DOHH2 (cell line): ENCODE measurements around the gene MAP6.

Experiments
- H3F3A ChIP-seq: fragments of 200-600 bp; sonication (generic), shearing (Covaris generic); 2 replicates; pipeline ENCODE4 v1.6.0; 2016; ENCODE audit warnings: antibody characterized with exemption, mild to moderate bottlenecking; ENCODE audit not compliant: control insufficient read depth, insufficient read depth
- H3K27ac ChIP-seq: fragments of 200-600 bp; sonication (generic); 2 replicates; pipeline ENCODE4 v1.5.1; 2014; ENCODE audit warnings: low read depth, mild to moderate bottlenecking, low read length, moderate library complexity
- H3K27me3 ChIP-seq: fragments of 200-600 bp; sonication (generic); 2 replicates; pipeline ENCODE4 v1.6.1; 2014; ENCODE audit warnings: mild to moderate bottlenecking, low read length, mixed read lengths; ENCODE audit not compliant: control insufficient read depth
- H3K36me3 ChIP-seq: fragments of 200-600 bp; sonication (generic); 2 replicates; pipeline ENCODE4 v1.6.1; 2014; ENCODE audit warnings: mild to moderate bottlenecking, low read length, moderate library complexity, mixed read lengths; ENCODE audit not compliant: control insufficient read depth
- H3K4me1 ChIP-seq: fragments of 200-600 bp; sonication (generic); 2 replicates; pipeline ENCODE4 v1.6.1; 2014; ENCODE audit warnings: mild to moderate bottlenecking, low read length, mixed read lengths; ENCODE audit not compliant: control insufficient read depth
- H3K4me2 ChIP-seq: fragments of 200-600 bp; sonication (generic); 2 replicates; pipeline ENCODE4 v1.6.0; 2014; ENCODE audit warnings: mild to moderate bottlenecking, low read length, moderate library complexity
- H3K4me3 ChIP-seq: fragments of 200-600 bp; sonication (generic); 2 replicates; pipeline ENCODE4 v1.5.1; 2014; ENCODE audit warnings: mild to moderate bottlenecking, low read length, mixed read lengths
- H3K79me2 ChIP-seq: fragments of 200-600 bp; sonication (generic); 2 replicates; pipeline ENCODE4 v1.6.1; 2014; ENCODE audit warnings: mild to moderate bottlenecking, low read length, mixed read lengths; ENCODE audit not compliant: control insufficient read depth
- H3K9me2 ChIP-seq: fragments of 200-600 bp; sonication (generic); replicated peaks from 2 replicates; pipeline ENCODE4 v1.6.1; 2014; ENCODE audit warnings: mild to moderate bottlenecking, low read length, mixed read lengths; ENCODE audit not compliant: control insufficient read depth
- H3K9me3 ChIP-seq: fragments of 200-600 bp; sonication (generic); 2 replicates; pipeline ENCODE4 v1.6.1; 2014; ENCODE audit warnings: antibody characterized with exemption, low read length, mixed read lengths; ENCODE audit not compliant: control insufficient read depth, insufficient read depth
- H4K20me1 ChIP-seq: fragments of 200-600 bp; sonication (generic); 2 replicates; pipeline ENCODE4 v1.6.0; 2014; ENCODE audit warnings: low read depth, mild to moderate bottlenecking, antibody characterized with exemption, low read length, moderate library complexity; ENCODE audit not compliant: control insufficient read depth, insufficient read depth
- EZH2phosphoT487 ChIP-seq: fragments of 200-600 bp; sonication (generic); IDR thresholded peaks from 2 replicates; pipeline ENCODE4 v1.6.1; 2017; ENCODE audit warnings: borderline replicate concordance, mild to moderate bottlenecking, antibody characterized with exemption, low read length, moderate library complexity, mixed read lengths
- TF ChIP-seq, protein P1 (sequence below): fragments of 200-600 bp; sonication (generic); IDR thresholded peaks from one replicate; pipeline ENCODE4 v1.5.1; 2014; ENCODE audit warnings: antibody characterized with exemption, mild to moderate bottlenecking, low read depth, low read length; ENCODE audit not compliant: poor library complexity, severe bottlenecking

MAP6 gene

GRCh38 chr11:75615751-75616150 is 53.1 kb downstream of the MAP6 start:
- no peaks in the 10 kb centered on the region for H3K4me1 ChIP-seq
- H3K27me3 ChIP-seq = peaks cover 28% of the 10 kb centered on the region
- no peak overlapping the region for H3K4me2 ChIP-seq
- no peak overlapping the region for H3K27ac ChIP-seq
- no peak overlapping the region for H3K4me3 ChIP-seq
- TF ChIP-seq, protein P1, sequence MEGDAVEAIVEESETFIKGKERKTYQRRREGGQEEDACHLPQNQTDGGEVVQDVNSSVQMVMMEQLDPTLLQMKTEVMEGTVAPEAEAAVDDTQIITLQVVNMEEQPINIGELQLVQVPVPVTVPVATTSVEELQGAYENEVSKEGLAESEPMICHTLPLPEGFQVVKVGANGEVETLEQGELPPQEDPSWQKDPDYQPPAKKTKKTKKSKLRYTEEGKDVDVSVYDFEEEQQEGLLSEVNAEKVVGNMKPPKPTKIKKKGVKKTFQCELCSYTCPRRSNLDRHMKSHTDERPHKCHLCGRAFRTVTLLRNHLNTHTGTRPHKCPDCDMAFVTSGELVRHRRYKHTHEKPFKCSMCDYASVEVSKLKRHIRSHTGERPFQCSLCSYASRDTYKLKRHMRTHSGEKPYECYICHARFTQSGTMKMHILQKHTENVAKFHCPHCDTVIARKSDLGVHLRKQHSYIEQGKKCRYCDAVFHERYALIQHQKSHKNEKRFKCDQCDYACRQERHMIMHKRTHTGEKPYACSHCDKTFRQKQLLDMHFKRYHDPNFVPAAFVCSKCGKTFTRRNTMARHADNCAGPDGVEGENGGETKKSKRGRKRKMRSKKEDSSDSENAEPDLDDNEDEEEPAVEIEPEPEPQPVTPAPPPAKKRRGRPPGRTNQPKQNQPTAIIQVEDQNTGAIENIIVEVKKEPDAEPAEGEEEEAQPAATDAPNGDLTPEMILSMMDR = no peak
- no peak for TF ChIP-seq EZH2phosphoT487
- no peaks in the 10 kb centered on the region for H3K9me2 ChIP-seq
- H3K9me3 ChIP-seq = no peaks in the 10 kb centered on the region
- no peaks in the 10 kb centered on the region for H3F3A ChIP-seq
- no peaks in the 10 kb centered on the region for H3K36me3 ChIP-seq
- no peaks in the 10 kb centered on the region for H3K79me2 ChIP-seq
- no peaks in the 10 kb centered on the region for H4K20me1 ChIP-seq

DNA sequence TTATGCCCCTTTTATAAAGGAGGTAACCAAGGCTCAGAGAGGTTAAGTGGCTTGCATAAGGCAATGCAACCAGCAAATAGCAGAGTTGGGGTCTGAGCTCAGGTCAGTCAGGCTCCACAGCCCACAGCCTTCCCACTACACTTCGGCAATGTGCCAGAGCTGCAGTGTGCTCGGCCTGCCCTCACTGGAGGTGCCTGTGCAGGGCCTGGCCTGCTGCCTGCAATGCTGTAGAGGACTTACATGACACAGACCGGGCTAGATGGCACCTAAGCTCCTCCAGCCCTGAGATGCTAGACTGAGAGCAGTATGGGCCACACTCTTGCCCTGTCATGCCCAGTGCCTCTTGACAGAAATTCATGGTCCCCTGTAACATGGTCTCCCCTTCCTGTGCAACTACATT is 57.0 kb downstream of the MAP6 start:
- no peaks in the 10 kb centered on the region for H3K4me1 ChIP-seq
- H3F3A ChIP-seq = no peaks in the 10 kb centered on the region
- H3K79me2 ChIP-seq = no peaks in the 10 kb centered on the region
- H3K4me2 ChIP-seq = no peak overlapping the region
- peaks cover 55% of the 10 kb centered on the region for H3K27me3 ChIP-seq
- no peak overlapping the region for H3K4me3 ChIP-seq
- no peaks in the 10 kb centered on the region for H3K9me2 ChIP-seq
- H3K36me3 ChIP-seq = no peaks in the 10 kb centered on the region
- TF ChIP-seq, protein P1 = no peak
- no peak for TF ChIP-seq EZH2phosphoT487
- H4K20me1 ChIP-seq = no peaks in the 10 kb centered on the region
- H3K9me3 ChIP-seq = no peaks in the 10 kb centered on the region
- H3K27ac ChIP-seq = no peak overlapping the region

DNA sequence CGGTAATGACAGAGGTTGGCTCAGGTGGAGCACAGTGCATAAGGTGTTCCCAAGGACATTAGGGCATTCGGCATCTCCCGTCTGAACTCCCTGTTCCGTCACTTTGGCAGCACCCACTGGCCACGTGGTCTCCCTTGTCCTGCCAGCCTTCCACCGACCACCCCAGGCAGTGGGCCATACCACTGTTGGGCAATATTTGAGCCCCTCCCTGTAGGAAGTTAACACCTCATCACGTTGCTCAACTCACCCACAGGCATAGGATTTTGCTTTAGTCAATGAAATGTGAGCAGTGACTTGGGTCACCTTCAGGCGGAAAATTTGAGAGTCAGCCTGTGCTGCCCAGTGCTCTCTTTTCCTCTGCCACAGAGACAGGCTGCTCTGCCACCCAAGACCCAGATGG is 62.7 kb downstream of the MAP6 start:
- H3K79me2 ChIP-seq = no peaks in the 10 kb centered on the region
- TF ChIP-seq, protein P1 = no peak
- no peak for TF ChIP-seq EZH2phosphoT487
- H3K4me2 ChIP-seq = no peak overlapping the region
- no peaks in the 10 kb centered on the region for H3F3A ChIP-seq
- H3K4me1 ChIP-seq = no peaks in the 10 kb centered on the region
- no peaks in the 10 kb centered on the region for H4K20me1 ChIP-seq
- no peaks in the 10 kb centered on the region for H3K36me3 ChIP-seq
- no peaks in the 10 kb centered on the region for H3K9me2 ChIP-seq
- peaks cover 46% of the 10 kb centered on the region for H3K27me3 ChIP-seq
- no peak overlapping the region for H3K4me3 ChIP-seq
- no peak overlapping the region for H3K27ac ChIP-seq
- no peaks in the 10 kb centered on the region for H3K9me3 ChIP-seq
